GF-D8 (cell line): Measurements from ENCODE around the gene NPBWR2.
"Not testable (repeated sequence)": the region's sequence is repeated elsewhere in the genome, so short reads cannot be mapped to it uniquely, and the experiment has no call there.

Experiments
- DNase-seq: peaks from one replicate; lab custom pipeline; 2025; lab: John Stamatoyannopoulos, UW

The NPBWR2 gene

GRCh38 chr20:64102647-64103354 is 4.6 kb downstream of the NPBWR2 start:
- no peak for DNase-seq

GRCh38 chr20:64101731-64102621 is 5.4 kb downstream of the NPBWR2 start:
- DNase-seq = no peak

- no peak for DNase-seq
Measured at GRCh38 chr20:64100946-64101688, 6.2 kb downstream of the NPBWR2 start.

GRCh38 chr20:64100566-64100888 is 6.8 kb downstream of the NPBWR2 start:
- no peak for DNase-seq

DNA sequence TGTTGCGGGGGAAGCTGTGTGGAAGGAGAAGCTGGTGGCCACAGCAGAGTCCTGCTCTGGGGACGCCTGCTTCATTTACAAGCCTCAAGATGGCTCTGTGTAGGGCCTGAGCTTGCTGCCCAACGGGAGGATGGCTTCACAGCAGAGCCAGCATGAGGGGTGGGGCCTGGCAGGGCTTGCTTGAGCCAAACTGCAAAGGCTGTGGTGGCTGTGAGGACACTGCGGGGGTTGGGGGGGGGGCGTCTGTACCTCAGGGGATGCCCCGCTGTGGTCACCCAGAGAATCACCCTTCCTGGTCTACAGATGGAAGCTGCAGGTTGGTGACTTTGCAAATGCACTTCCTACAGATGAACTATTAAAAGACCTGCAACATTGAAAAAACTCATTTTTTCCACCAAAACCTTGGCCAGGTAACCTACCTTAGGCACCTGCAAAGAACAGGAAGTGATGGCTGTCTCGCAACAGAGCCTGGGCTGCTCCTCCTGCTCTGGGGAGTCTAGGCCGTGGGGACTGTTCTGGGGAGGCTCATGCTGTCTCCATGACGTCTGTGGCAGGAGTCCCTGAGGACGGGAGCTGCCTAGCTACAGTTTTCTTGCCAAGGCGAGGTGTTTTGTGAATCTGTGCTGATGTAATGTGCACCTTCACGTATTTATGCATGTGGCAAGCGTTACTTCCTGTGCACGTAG is 7.3 kb downstream of the NPBWR2 start:
- DNase-seq = no peak

GRCh38 chr20:64099086-64099786 is 8.1 kb downstream of the NPBWR2 start:
- no peak for DNase-seq

DNA sequence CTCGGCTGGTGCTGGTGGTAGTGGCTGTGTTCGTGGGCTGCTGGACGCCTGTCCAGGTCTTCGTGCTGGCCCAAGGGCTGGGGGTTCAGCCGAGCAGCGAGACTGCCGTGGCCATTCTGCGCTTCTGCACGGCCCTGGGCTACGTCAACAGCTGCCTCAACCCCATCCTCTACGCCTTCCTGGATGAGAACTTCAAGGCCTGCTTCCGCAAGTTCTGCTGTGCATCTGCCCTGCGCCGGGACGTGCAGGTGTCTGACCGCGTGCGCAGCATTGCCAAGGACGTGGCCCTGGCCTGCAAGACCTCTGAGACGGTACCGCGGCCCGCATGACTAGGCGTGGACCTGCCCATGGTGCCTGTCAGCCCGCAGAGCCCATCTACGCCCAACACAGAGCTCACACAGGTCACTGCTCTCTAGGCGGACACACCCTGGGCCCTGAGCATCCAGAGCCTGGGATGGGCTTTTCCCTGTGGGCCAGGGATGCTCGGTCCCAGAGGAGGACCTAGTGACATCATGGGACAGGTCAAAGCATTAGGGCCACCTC is 8.8 kb downstream of the NPBWR2 start:
- no peak for DNase-seq

- DNase-seq = no peak
Measured at GRCh38 chr20:64096535-64096934, 10.8 kb downstream of the NPBWR2 start.

GRCh38 chr20:64095927-64096326 is 11.4 kb downstream of the NPBWR2 start:
- DNase-seq = no peak

DNA sequence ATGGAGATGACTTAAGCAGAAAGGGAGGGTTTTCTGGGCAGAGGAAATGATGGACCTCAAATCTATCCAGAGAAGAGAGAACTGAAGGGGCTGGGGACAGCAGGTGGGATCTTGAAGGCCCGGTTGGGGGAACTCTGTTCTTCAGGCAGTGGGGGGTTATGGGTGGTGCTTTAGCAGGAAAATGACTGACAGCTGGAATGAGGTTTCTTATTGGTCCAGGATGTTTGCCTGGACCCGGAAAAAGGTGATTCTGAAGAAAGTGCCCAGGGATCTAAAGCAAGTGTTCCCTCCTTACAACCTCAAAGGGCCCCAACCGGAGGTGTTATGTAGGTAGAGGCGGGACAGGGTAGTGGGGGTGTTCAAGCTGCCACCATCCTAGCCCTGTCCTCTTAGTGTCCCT is 11.9 kb downstream of the NPBWR2 start:
- DNase-seq = no peak

DNA sequence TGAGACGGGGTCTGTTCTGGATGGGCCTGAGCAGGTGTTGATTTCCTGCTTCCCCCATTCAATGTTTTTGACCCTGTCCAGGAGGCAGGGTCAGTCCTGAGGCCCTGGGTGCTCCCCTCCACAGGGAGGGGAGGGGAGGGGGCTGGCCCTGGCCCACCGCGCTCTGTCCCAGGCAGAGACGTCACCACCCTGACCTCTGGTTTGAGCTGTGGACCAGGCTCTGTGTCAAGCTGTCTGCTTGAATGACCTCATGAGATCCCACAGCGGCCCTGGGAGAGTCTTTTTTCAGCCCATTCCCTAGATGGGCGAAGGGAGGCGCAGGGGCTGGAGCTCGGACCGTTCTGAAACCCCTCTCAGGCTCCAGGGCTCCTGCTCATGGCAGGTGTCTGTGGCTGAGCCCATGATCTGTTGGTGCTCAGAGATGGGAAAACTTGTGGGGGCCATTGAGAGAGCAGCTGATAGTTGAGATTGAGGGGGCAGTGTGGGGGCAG is 14.3 kb downstream of the NPBWR2 start:
- DNase-seq = no peak

DNA sequence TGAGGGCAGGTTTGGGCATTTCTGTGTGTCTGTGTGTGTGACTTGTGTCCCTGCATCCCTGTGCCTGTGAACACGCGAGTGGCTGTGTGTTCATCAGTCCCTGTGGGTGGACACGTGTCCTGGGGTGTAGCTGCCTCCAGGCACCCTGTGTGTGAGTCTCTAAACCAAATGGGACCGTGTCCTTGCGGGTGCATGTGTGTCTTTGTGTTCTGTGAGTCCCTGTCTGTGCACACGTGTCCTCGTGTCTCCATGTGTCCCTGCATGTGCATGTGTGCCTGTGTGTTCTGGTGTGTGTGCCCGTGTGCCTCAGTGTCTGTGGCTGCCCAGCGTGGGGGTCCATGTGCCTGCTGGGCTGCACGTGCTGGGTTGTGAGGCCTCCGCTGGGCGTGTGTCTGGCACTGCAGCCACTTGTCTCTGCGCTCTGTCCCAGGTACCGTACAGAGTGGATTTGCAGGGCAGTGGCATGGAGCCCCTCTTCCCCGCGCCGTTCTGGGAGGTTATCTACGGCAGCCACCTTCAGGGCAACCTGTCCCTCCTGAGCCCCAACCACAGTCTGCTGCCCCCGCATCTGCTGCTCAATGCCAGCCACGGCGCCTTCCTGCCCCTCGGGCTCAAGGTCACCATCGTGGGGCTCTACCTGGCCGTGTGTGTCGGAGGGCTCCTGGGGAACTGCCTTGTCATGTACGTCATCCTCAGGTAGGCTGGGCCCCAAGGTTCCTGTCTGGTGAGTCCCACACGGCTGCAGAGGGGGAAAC is 14.9 kb downstream of the NPBWR2 start:
- no peak for DNase-seq

DNA sequence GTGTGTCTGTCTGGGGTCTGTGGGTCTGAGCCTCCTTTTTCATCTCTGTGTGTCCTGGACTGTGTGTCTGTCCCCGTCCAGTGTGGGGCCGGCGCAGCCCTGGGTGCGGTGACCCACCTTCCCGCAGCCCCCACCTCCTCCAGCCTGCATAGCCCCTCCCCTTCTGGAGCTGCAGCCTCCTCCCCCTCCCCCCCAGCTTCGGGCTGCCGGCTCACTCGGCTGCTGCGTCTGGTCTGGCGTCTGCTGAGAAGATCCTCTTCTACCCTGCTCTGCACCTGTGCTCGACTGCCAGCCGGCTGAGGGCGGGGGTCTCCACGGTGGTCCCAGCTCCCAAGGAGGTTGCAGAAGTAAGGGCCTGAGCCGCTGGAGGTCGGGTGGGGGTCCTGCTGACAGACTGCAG is 15.6 kb downstream of the NPBWR2 start:
- no peak for DNase-seq

DNA sequence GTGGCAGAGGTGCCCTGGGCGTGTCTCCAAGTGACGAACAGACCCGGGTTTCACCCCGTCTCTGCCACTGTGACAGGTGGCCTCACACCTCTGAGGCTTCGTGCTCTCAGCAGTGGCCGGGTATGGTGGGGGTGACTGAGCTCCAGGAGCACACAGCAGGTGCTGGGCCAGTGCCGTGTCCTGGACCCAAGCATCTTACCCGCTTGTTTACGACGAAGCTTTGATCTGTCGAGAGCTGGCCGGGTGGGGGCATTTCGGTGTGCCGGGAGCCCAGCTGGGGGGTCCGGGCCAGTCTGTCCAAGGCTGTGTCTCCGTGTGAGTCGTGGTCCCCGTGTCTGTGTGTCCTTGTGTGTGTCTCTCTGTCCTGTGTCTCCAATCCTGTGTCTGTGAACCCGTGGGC is 16.0 kb downstream of the NPBWR2 start:
- DNase-seq = no peak

- DNase-seq = no peak
Measured at GRCh38 chr20:64090165-64090564, 17.2 kb downstream of the NPBWR2 start.

- not testable (repeated sequence) for DNase-seq
Measured at GRCh38 chr20:64088586-64088985, 18.8 kb downstream of the NPBWR2 start.

GRCh38 chr20:64087226-64087825 is 20.0 kb downstream of the NPBWR2 start:
- not testable (repeated sequence) for DNase-seq

DNA sequence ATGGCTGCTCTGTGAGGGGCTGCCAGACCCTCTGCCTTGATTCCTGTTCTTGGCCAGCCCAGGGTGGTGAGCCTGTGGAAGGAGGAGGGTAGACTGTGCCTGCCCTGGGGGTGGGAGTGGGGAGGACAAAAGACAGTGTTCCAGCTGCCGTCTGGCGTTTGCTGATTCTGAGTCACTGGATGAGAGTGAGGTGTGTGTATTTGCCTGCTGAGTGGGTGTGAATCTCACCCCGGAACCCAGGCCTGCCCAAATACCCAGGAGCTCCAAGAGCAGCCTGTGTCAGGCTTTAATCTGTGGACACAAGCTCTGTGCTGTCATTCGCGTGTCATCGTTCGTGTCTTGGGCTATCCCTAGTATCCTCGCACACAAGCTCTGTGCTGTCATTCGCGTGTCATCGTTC is 20.6 kb downstream of the NPBWR2 start:
- no peak for DNase-seq

DNA sequence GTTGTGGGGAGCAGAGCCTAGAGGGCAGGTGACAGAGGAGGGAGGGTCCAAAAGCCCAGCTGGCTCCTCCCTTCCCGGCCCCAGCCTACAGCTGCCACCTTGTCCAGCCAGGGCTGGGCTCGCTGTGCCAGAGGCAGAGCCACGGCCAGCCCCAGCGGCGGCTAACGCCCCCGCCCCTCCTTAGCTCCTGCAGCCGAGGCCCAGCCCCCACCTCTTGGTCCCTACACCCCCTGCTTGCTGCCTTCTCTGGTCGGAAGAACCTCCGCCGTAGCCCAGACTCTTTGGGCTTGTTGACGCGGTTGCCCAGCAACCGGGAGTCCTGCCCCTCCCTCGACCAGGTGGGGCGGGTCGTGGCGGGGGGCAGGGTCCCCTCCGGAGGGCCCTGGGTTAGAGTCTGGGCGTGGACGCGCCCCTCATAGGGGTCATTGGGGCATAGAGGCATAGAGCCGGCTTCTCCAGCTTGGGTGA is 22.6 kb downstream of the NPBWR2 start:
- DNase-seq = no peak
